Measurements from ENCODE around the gene MED13L.

Gene MED13L

DNA sequence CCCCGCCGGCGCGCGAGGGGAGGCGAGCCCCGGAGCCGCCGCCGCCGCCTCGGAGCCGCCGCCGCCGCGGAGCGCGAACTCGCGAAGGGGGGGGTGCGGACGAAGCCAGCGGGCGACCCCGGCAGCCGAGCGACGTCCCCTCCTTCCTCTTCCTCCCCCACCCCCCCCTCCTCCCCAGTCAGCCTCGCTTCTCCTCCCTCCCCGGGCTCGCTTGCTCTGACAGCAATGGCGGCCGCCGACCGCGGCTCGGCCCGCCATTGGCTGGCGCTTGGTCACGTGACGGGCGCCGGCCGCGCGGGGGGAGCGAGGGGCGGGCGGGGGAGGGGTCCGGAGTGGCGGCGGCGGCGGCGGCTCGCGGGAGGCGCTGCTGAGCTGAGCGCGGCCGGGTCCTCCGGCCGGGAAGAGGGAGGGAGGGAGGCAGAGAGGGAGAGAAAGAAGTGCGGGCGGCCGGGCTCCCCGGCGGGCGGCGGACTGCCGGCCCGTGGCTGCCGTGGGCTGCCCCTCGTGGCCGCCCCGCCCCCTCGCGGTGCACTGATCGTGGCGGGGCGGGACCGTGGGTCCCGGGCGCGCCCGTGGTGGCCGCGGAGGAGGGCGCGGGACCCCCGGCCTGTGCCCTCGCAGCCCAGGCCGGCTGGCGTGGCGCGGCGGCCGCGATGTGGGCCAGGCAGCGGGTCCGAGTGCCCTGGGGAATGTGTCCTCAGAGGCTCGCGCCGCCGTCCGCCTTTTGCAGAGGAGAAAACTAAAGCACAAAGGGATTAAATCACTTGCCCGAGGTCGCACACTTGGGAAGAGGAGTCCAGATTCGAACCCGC, at the start of gene MED13L:
TSS of gene MED13L (minus strand) at position 227 of the 812 bp plus-strand sequence. CDS start 562 bp downstream, outside the sequence.
- DNase-seq, result peak; percentile 65

DNA sequence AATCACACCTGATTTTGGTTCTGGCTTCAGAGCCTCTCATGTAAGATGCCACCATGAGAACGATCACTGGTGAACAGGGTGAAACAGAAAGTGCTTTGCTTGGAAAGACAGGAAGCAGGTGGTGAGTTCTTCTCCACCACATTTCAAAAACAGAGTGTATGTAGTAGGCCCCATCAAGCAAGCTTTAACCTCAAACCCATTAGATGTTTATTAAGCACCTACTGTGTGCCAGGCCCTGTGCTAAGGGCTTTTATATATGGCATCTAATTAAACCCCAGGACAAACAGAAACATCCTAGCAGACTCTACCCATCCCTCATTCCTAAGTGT, 47.8 kb upstream of the MED13L start:
- no peak for DNase-seq

DNA sequence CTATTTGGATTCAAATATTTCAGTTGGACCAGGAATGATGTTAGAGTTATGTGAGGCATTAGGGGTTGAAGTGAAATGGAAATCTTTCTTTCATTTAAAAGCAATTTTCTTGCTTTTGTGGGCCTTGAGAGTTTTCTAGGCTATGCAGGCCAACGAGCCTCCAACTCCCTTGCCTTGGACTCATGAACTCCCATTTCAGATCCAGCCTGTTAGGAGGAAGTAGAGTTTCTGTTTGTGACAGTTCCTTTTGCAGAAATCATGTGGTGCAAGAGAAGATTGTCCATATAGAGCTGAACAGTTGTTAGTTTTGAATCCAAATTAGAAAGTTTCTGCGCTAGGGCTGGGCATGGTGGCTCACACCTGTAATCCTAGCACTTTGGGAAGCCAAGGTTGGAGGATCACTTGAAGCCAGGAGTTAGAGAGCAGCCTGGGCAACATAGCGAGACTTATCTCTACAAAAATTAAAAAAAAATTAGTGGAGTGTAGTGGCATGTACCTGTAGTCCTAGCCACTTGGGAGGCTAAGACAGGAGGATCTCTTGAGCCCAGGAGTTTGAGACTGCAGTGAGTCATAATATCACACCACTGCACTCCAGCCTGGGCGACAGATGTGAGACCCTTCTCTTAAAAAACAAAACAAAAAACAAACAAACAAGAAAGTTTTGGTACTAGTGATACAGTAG, 47.3 kb upstream of the MED13L start:
- no peak for DNase-seq

DNA sequence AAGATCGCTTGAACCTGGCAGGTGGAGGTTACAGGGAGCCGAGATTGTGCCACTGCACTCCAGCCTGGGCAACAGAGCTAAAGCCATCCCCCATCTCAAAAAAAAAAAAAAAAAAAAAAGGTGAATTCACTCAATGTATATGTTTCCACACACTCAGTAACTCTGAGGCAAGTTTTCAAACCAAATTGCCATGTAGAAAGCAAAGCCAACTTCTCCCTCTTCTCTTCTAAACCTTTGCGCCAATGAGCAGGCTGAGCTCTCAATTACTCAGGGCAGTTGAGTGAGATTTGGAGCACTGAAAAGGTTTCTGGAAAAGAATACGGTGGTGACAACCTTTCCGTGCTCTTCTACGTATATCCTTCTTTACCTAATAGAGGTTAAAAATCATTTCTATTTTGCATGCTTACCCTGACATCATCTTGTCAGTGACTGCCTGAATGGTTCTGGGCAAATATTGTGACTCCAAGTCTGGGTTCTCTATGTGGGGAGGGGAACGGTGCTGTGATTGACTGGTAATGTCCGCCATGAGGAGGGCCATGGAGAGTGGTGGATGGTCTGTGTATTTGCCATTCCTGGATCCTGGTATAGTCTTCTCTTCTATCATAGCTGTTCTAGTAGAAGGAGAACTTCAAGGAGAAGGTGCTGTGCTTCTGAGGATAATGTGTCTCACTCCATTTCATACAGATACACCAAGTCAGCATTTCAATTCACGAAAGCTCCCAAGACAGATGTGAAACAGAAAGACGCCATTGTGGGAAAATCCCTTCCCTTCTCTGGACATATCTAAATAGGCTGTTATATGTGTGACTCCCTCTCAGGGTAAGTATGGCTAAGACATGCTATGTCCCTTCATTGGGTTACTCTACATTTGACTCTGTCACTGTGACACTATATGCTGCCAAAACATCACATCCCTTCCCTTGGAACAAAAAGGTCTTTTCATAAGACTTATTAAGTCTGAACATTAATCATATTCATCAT, 46.2 kb upstream of the MED13L start:
- no peak for DNase-seq

DNA sequence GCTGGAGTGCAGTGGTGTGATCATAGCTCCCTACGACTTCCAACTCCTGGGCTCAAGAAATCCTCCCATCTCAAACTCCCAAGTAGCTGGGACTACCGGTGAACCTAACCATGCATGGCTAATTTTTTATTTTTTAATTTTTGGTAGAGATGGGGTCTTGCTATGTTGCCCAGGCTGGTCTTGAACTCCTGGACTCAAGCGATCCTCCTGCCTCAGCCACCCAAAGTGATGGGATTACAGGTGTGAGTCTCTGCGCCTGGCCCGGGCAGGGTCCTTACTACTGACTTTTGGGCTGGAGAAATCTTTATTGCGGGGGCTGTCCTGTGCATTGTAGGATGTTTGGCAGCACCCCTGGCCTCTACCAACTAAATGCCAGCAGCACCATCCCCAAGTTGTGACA, 44.4 kb upstream of the MED13L start:
- DNase-seq, result no peak

DNA sequence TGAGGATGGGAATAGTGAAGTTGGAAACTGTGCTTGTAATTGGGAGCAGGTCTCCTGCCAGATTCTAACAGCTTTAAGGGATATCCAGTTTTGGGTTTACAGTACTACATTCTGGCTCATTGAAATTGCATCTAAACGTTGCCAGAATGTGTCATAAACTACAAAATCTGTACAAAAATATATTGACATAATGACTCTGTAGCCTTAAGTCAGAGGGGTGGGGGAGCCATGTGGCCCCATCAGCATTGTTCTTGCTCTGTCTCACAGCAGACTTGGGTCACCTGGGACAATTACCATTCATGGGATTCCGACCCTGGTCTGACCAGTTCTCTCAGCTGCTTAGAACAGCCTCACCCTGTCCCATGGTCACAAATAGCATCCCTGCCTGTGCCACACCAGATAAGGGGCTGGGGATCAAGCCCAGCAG, 43.3 kb upstream of the MED13L start:
- DNase-seq, result no peak

DNA sequence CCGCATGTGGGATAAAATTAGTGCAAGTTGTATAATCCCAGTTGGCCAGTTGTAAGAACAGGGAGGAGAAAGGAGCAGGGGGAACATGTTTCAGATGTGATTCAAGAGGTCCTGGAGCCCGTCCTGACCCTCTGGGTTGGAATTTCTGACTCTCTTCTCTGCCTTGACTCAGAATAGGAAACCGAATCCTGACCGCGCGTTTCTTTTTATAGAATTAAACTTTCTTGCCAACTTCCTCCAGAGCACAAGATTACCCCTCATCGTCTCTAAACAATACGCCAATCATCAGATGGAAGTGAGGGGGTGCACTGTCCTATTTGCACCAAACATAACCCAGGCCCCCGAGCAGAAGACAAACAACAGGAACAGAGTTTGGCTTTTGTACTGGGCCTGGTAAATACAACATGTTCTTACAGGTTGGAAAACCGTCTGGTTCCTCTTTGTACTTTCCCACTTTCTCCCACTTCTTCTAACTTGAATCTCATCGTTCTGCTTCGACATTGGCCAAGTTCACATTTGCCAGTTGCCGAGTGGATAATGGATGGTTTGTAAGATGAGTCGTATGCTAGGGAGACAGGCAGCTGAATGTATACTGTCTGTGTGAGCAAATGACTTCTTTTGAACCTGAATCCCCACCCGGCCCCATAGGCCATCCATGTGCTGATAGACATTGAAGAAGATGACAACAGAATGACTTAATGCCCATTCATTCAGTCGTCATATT, 42.6 kb upstream of the MED13L start:
- no peak for DNase-seq

DNA sequence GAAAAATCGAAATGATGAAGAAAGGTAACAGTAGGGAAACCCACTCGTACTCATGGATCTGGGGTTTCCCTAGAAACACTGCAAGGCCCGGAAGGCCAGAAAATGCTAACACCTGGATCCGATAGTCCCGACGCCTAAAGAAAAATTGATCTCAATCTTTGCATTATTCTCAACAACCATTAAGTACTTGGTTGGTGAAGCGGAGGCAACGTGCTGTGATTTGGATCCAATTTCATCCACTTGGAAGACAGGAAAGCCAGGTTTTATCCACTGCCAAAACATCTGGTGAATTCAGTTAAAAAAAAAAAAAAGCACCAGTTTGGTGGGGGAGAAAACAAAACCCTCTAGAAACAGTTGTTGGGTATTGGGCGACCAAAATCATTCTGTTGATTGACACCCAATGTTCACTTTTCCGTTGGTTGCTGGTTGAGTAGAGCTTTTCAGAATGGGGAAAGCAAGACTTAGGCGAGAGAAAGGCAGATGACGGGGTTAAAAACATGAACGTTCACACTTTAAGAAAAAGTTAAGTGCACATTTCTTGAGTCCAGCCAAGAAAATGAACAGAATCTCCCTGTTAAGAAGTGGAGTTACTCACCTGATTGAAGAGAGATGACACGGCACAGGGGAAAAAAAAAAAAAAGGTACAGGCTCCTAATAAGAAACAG, 41.9 kb upstream of the MED13L start:
- peak; percentile 26 for DNase-seq

DNA sequence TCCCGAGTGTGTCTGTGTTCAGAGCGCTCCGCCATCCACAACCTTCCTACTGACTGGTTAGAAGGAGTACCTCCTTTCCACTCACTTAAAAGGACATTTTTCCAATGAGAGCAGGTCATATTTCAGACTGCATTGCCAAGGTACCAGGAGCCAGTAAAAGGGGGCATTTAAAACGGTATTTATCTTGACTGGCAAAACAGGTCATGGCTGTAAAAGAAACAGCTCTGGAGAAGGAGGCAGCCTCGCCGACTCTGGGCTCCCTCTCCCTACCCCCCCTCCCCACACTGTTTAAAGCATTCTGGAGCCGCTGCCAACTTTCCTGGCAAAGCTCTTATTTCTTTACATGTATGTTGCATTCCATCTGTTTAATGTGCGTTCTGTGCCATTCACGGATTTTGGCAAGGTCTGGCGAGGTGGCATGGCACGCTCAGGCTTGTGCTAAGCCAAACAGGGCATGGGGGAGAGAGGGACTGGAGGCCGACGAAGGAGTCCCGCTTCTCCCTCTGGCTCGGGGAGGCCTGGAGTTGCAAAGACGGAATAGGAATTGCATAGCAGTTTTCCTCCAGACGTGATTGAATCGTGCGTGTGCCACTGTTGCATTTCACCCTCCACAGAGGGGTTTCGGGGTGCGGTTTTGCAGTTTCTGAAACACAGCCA, 41.2 kb upstream of the MED13L start:
- DNase-seq, result peak; percentile 67

DNA sequence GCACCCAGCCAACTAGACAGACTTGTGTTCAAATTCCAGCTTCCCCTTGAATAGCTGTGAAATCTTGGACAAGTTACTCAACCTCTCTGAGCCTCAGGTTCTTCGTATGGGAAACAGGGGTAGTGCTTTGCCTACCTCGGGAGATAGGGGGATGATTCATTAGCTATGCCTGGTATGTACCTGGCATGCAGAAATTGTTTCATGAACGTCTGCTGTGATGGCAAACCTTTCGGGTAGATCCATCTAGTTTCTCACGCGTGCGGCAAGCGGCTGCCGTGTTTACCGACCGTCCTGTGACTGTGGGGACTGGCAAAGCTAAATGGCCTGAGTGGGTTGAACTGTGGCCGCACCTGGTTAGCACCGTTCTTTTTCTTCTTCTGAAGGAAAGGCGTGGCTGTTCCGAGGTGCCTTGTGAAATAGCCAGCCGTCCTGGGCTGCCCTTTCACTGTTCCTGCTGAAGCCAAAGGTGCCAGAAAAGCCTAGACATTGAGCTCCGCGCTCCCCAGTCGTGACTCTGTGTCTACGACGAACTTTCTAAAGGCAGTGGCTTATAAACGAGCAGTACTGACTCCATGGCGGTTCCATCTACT, 40.6 kb upstream of the MED13L start:
- no peak for DNase-seq

DNA sequence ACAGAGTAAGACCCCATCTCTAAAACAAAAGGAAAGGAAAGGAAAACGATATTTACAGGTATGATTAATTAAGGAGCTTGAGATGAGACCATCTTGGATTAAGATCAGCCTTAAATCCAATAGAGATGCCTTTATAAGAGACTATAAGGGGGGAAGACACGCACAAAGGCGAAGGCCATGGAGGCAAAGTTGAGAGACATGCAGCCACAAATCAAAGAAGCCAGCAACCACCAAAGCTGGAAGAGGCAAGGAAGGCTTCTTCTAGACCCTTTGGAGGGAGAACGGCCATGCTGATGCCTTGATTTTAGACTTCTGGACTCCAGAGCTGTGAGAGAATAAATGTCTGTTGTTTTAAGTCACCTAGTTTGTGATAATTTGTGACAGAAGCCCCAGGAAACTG, 39.6 kb upstream of the MED13L start:
- DNase-seq, result no peak

DNA sequence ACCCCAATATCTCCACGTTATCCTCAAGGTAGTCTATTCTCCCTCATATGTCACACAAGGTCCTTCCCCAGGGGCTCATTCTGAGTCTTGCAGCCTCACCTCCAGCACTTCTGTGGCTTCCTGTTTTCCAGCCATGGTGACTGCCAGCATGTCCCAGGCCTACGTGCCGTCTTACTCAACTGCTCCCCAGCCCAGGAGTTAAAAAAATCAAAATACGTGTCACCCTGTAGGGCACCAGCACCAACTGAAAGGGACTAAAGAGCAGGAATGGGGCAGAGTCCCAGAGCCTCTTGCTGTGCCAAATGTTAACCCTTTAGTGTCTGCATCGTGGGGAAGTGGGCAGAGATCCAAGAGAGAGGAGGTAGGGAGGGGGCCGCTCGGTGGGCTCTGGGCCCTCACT, 37.0 kb upstream of the MED13L start:
- no peak for DNase-seq

DNA sequence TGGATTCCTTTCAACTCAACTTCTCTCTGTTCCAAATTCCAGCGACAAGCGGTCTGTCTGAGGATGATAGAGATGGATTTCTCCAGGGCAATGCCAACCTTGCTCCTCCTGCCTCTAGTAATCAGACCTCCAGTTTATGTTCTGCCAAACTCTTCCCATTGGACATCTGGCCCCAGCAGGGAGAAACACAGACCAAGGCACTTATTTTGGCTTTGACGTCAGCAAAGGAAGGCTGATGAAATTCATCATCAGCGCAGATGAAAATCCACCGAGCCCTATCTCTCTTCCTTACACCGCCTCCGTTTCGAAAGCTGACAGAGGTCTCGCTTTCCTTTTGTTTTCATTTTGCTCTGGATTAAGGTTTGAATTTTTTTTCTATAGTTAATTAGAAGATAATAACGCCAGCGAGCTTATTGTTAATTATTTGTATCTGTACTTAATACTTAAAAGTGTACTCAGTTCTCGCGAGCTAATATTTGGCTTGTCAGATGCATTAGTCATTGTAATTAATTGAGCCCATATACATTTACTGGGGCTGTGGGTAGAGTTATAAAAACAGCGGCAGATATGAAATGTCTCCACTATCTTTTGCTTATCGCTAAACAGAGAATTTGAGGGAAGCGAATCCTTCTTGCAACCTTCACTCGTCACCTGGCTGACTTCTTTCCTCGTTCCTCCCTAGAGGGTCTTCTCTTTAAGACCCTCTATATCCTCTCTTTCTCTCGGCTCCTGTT, 35.9 kb upstream of the MED13L start:
- DNase-seq, result no peak

DNA sequence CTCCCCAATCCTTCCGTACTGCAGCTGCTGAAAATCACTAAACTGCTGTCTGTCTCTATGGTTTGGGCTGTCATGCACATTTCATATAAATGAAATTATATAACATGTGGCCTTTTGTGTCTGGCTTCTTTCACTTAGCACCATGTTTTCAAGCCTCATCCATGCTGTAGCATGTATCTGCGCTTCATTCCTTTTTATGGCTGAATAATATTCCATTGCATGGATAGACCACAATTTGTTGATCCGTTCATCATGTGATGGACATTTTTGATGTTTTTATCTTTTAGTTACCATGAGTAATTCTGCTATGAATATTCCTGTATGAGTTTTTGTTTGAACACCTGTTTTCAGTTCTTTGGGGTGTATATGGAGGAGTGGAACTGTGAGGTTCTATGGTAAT, 32.6 kb upstream of the MED13L start:
- no peak for DNase-seq

DNA sequence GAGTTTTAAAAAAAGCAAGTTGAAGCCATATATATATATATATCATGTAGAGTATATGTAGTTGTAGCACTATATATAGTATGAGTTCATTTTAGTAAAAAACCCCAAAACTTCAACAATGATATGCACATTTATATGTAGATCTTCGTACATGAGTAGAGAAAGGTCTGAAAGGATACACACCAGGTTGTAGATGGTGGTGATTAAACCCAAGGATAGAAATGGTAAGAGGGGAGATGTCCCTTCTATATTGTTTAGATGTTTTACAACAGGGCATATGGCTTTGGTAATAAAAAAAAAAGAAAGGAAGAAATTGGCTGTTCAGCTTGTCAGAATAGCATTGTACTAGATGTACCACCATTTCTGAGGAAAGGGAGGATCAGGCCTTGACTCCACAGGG, 31.9 kb upstream of the MED13L start:
- no peak for DNase-seq

DNA sequence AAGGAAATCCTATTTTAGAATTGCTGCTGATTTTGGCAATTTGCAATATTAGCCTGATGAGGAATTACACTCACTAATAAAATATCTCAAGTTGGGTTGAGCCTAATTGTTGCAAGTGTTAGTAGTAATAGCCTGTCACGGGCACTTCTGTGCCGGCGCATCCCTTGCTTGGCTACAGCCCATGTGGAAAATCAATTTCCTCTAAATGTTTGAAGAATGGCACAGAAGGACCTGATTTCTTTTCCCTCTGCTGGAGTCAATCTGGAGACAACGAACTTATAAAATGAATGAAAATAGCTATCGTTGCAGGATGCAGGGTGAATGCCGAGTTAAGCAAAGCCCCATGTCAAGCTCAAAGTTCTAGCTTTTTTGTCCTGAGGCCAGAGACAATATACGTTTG, 31.2 kb upstream of the MED13L start:
- no peak for DNase-seq

DNA sequence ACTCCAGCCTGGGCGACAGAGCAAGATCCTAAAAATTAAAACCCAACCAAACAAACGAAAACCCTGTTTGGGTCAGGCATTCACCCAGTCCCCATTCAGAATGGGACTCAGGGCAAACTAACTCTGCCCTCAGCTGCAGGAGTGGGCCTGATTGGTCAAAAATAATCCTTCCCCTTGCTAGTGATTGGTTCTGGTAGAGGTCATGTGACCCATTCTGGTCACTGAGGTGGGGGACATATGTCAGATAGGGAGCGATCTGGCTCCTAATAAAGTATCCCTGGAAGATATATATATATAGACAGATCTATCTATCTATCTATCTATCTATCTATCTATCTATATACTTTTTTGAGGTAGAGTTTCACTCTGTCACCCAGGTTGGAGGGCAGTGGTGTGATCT, 29.5 kb upstream of the MED13L start:
- no peak for DNase-seq

DNA sequence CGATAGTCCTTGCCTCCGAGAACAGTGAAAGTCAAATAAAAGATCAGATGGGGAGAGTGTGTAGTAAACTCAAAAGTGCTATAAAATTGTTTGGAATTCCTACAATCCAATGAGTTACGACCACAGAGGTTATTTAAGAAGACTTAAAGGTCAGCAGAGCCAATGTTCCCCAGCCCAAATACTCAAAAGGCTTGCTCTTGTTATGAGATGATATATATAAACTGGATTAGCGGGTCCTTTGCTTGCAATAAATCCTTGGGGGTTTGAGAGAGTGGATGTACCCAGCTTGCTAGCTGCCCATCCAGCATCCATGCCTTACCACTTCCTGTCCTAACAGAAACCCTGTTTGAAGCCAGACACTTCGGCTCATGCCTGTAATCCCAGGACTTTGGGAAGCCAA, 29.0 kb upstream of the MED13L start:
- DNase-seq, result no peak

DNA sequence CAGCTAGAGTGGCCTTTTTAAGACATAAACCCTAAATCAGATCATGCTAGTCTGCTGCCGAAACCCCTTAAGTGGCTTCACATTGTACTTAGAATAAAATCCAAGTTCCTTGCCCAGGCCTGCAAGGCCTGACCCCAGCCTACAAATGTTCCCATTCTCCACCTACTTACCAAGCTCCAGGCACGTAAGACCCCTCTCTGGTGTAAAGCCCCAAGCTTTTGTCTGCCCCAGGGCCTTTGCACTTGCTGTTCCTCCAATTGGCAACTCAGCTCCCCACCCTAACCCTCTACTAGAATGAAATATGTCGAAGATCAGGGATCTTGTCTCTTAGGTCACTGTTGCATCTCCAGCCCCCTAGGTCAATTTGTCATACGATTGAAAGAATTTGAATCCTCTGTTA, 27.1 kb upstream of the MED13L start:
- DNase-seq, result no peak

DNA sequence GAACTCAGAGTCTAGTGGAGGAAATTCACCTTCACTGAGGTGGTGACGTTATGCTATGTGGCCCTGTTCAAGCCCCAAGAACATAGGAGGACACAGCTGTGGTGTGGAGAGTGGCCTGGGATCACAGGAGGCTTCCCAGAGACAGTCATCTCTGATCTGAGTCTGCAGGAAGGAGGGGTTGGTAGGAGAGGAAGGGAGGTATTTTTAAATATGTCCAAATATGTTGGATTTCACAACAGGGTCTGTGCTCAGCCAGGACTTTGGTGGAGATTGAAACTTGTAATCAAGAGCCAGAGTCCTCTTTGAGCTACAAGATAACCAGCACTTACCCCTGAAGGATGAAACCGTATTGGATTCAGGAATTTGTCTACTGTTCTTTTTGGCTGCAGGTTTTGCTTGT, 26.4 kb upstream of the MED13L start:
- DNase-seq, result no peak

DNA sequence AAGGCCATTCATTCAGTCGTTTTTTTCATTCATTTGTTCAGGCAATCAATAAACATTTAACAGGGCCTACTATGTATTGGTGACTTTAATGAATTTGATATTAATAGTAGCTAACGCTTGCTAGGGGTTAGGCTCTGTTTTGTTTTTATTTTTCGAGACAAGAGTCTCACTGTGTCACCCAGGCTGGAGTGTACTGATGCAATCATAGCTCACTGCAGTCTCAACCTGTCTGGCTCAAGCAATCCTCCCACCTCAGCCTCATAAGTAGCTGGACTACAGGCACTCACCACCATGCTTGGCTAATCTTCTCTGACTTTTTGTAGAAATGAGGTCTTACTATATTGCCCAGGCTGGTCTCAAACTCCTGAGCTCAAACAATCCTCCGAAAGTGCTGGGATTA, 25.6 kb upstream of the MED13L start:
- no peak for DNase-seq

Data from DMS79 (cell line).